Lung (tissue), 12 donors: ENCODE results near the gene SLC49A4. TPM values are rescaled to one million over a fixed set of nuclear protein-coding genes. Genes with fewer than 3 reads are reported as not detected.

Experiments used
- ATAC-seq: fragments of 200-7000 bp; cut with Tn5 transposase; one replicate; pipeline ENCODE4 v1.9.1; 2020; ENCODE audit warnings: moderate number of reproducible peaks; ENCODE audit not compliant: insufficient read depth, low FRiP score
- DNase-seq, 3 donors: peaks; one replicate each; pipeline ENCODE4 v3.0.0-alpha.2; 2013 to 2017
- H3K27ac ChIP-seq, 2 donors: one replicate each; pipeline ENCODE4 v1.5.1; 2013; ENCODE audit warnings: mild to moderate bottlenecking in 2 of 2, moderate library complexity in 2 of 2, control low read depth in 1 of 2, inconsistent platforms in 1 of 2, low read depth in 1 of 2, low read length in 1 of 2
- H3K27me3 ChIP-seq, 3 donors: one replicate each; pipeline ENCODE4 v1.5.1; 2013; ENCODE audit warnings: low read length in 2 of 3; ENCODE audit not compliant: control insufficient read depth in 3 of 3, insufficient read depth in 3 of 3
- H3K36me3 ChIP-seq, 4 donors: one replicate each; pipeline ENCODE4 v1.5.1; 2013; ENCODE audit warnings: low read length in 4 of 4, mild to moderate bottlenecking in 1 of 4, moderate library complexity in 1 of 4; ENCODE audit not compliant: control insufficient read depth in 4 of 4, insufficient read depth in 4 of 4
- H3K4me1 ChIP-seq, 5 donors: one replicate each; pipeline ENCODE4 v1.5.1; 2013; ENCODE audit warnings: low read length in 5 of 5, mild to moderate bottlenecking in 2 of 5, moderate library complexity in 1 of 5; ENCODE audit not compliant: control insufficient read depth in 5 of 5, insufficient read depth in 5 of 5
- H3K4me3 ChIP-seq: one replicate; pipeline ENCODE4 v1.5.1; 2013; ENCODE audit warnings: mild to moderate bottlenecking, control low read depth, moderate library complexity
- H3K9ac ChIP-seq, 2 donors: one replicate each; pipeline ENCODE4 v1.5.1; 2013; ENCODE audit warnings: low read length in 2 of 2, control low read depth in 1 of 2; ENCODE audit not compliant: insufficient read depth in 1 of 2
- H3K9me3 ChIP-seq, 4 donors: one replicate each; pipeline ENCODE4 v1.5.1; 2013; ENCODE audit warnings: low read length in 3 of 4, mild to moderate bottlenecking in 1 of 4, moderate library complexity in 1 of 4; ENCODE audit not compliant: control insufficient read depth in 4 of 4, insufficient read depth in 3 of 4
- CTCF ChIP-seq: IDR thresholded peaks from 2 replicates; pipeline ENCODE4 v1.5.1; 2012; ENCODE audit warnings: mild to moderate bottlenecking; ENCODE audit errors: control extremely low read depth, extremely low read depth
- WGBS, 2 donors: extraction: QIAGEN DNeasy Blood & Tissue Kit; methylation state at CpG; one replicate each; pipeline ENCODE4 v1.1.7; 2013; 5-methylcytosine and 5-hydroxymethylcytosine counted together
- polyA plus RNA-seq, 2 donors: library from polyadenylated mRNA; stranded (reverse); fragments of 200-250 nt; gene quantifications; one replicate each; pipeline ENCODE4 v1.2.1, GENCODE V29; 2013
- total RNA-seq, 2 donors: library from RNA; depleted of rRNA in 1 of 2; stranded (reverse); fragments of >200 nt in 1 of 2; gene quantifications; one replicate each; pipeline ENCODE4 v1.2.1, GENCODE V29; 2014 to 2021
- donor health status: control.
- donor health status: control.
- donor health status: Bipolar disorder and iron deficiency.
- donor health status: healthy.
- donor health status: DM: yes; HTN: yes; CAD: no.

The SLC49A4 gene
- total and polyA plus RNA-seq, 4 donors = 3.9 to 24.4 (median 9.9) TPM

GRCh38 chr3:122770521-122771202 is 24.2 kb upstream of the SLC49A4 start:
- Histone ChIP-seq H3K36me3 (peaks cover 0 to 10% (median 5%) of the 10 kb centered on the region in 4 donors), H3K4me1 (peaks cover 0 to 3% (median 0%) of the 10 kb centered on the region in 5 donors), H3K27ac (no peak overlapping the region), H3K4me3 (no peak overlapping the region), H3K27me3 (no peaks in the 10 kb centered on the region), H3K9ac (no peak overlapping the region), H3K9me3 (no peaks in the 10 kb centered on the region)
- 85 to 88% methylated on average over 5 of the region's 5 CpGs for whole genome bisulfite sequencing, 2 donors
- DNase-seq = no peak
- TF ChIP-seq CTCF = no peak
- no peak for ATAC-seq

- Histone ChIP-seq H3K27ac (no peak overlapping the region), H3K27me3 (no peaks in the 10 kb centered on the region), H3K9ac (no peak overlapping the region), H3K4me1 (peaks cover 0 to 2% (median 0%) of the 10 kb centered on the region in 5 donors), H3K36me3 (peaks cover 0 to 10% (median 4%) of the 10 kb centered on the region in 4 donors), H3K9me3 (no peaks in the 10 kb centered on the region), H3K4me3 (no peak overlapping the region)
- ATAC-seq = no peak
- TF ChIP-seq CTCF = no peak
- WGBS, 2 donors = 74 to 97% methylated on average over 1 of the region's 1 CpG
- DNase-seq = no peak
Measured at GRCh38 chr3:122772827-122773226, 22.0 kb upstream of the SLC49A4 start.

GRCh38 chr3:122773944-122774509 is 20.8 kb upstream of the SLC49A4 start:
- no peak overlapping the region for H3K4me3 ChIP-seq
- no peaks in the 10 kb centered on the region for H3K27me3 ChIP-seq
- peaks cover 0 to 2% (median 0%) of the 10 kb centered on the region in 5 donors for H3K4me1 ChIP-seq
- peaks cover 0 to 5% (median 2%) of the 10 kb centered on the region in 4 donors for H3K36me3 ChIP-seq
- 69 to 74% methylated on average over 3 of the region's 3 CpGs for WGBS, 2 donors
- DNase-seq (no peak), ATAC-seq (no peak)
- no peak overlapping the region for H3K9ac ChIP-seq
- H3K9me3 ChIP-seq = no peaks in the 10 kb centered on the region
- no peak overlapping the region for H3K27ac ChIP-seq
- TF ChIP-seq CTCF = no peak
